Heart left ventricle (tissue), 16 donors: ENCODE results near the gene FAM168A. TPM values are rescaled to one million over a fixed set of nuclear protein-coding genes. Genes with fewer than 3 reads are reported as not detected.
A peak's percentile ranks its signal among the peaks of the same experiment; 100 is the strongest.

Experiments
- ATAC-seq, 4 donors: fragments of 200-7000 bp; cut with Tn5 transposase; one replicate each; pipeline ENCODE4 v1.9.1; 2020 to 2022; ENCODE audit warnings: moderate library complexity in 4 of 4, mild to moderate bottlenecking in 3 of 4, moderate number of reproducible peaks in 1 of 4
- DNase-seq, 5 donors: peaks; one replicate each; pipeline ENCODE4 v3.0.0-alpha.2; 2020
- H3K27ac ChIP-seq, 12 donors: fragments of 200-600 bp; sonication (generic) in 4 of 12; one replicate each; pipeline versions ENCODE4 v1.5.0 to v1.8.0; 2016 to 2022; ENCODE audit warnings: mild to moderate bottlenecking in 2 of 12
- H3K27me3 ChIP-seq, 9 donors: fragments of 200-600 bp; sonication (generic) in 2 of 9; one replicate each; pipeline versions ENCODE4 v1.5.1 to v1.8.0; 2016 to 2022; ENCODE audit warnings: mild to moderate bottlenecking in 3 of 9
- H3K36me3 ChIP-seq, 9 donors: fragments of 200-600 bp; sonication (generic) in 2 of 9; one replicate each; pipeline versions ENCODE4 v1.5.0 to v1.8.0; 2018 to 2022; ENCODE audit warnings: mild to moderate bottlenecking in 2 of 9
- H3K4me1 ChIP-seq, 12 donors: fragments of 200-600 bp; sonication (generic) in 4 of 12; one replicate each; pipeline versions ENCODE4 v1.5.0 to v1.8.0; 2016 to 2022; ENCODE audit warnings: mild to moderate bottlenecking in 3 of 12
- H3K4me3 ChIP-seq, 12 donors: fragments of 200-600 bp; sonication (generic) in 4 of 12; one replicate each; pipeline versions ENCODE4 v1.5.0 to v1.8.0; 2017 to 2022; ENCODE audit warnings: mild to moderate bottlenecking in 9 of 12, moderate library complexity in 4 of 12
- H3K9me3 ChIP-seq, 12 donors: fragments of 200-600 bp; sonication (generic) in 4 of 12; one replicate each; pipeline versions ENCODE4 v1.5.0 to v1.8.0; 2016 to 2022; ENCODE audit warnings: mild to moderate bottlenecking in 1 of 12
- CTCF ChIP-seq, 12 donors: fragments of 200-600 bp; sonication (generic) in 4 of 12; IDR thresholded peaks; one replicate each; pipeline versions ENCODE4 v1.5.0 to v1.8.0; 2018 to 2022; ENCODE audit warnings: antibody characterized with exemption in 12 of 12, mild to moderate bottlenecking in 5 of 12
- POLR2A ChIP-seq, 2 donors: fragments of 450-650 bp; IDR thresholded peaks; one replicate each; pipeline ENCODE4 v1.6.1; 2017; ENCODE audit warnings: antibody characterized with exemption in 2 of 2, mild to moderate bottlenecking in 2 of 2, moderate library complexity in 2 of 2
- WGBS, 4 donors: extraction: QIAGEN DNeasy Blood & Tissue Kit in 2 of 4; methylation state at CpG; one replicate each; pipeline versions ENCODE4 v1.1.5 to v1.1.7; 2013 to 2018; 5-methylcytosine and 5-hydroxymethylcytosine counted together
- intact Hi-C, 10 donors: fragments of 100-400 bp; cut with DNase I; formaldehyde crosslinking; loops; one replicate each; pipeline versions ENCODE4 v1.11.1 to v1.14.2; 2022
- polyA plus RNA-seq, 2 donors: library from polyadenylated mRNA; stranded (reverse); fragments of 200-250 nt; gene quantifications; one replicate each; pipeline ENCODE4 v1.2.3, GENCODE V29; 2013
- total RNA-seq, 9 donors: library from RNA; depleted of rRNA in 2 of 9; stranded (reverse); fragments of >200 nt in 2 of 9; fragmentation: NEBNext Ultra II Directional in 3 of 9; extraction: Animal tissue kit (Norgen Biotek cat#: 25700) in 3 of 9; gene quantifications; one replicate each; pipeline versions ENCODE4 v1.1.0 to v1.2.4, GENCODE V29; 2016 to 2023
- donor health status: ischemic (EF 13 %, LVEDD 7.1; RV severe dilation, severe dysfunction).
- donor health status: healthy with polysubstance abuse.
- donor health status: DM: no; HTN: yes; CAD: no.
- donor health status: DM: no; HTN: no; CAD: no.
- donor health status: ischemic (EF 25% LVEDD 6.9; RV normal size, moderate dysfunction).
- donor health status: ischemic (EF 25% LVEDD 5.7; RV mildly dilated, moderate dysfunction).
- donor health status: healthy.
- donor health status: DM: yes; HTN: yes; CAD: no.
- donor health status: ischemic (EF 35%, LVEDD 5.7; RV mildly dilated, moderate dysfunction).
- donor health status: nonischemic (EF 11% LVEDD 7.7; RV severe dilation, severe dysfunction).
- donor health status: DM: yes; HTN: yes; CAD: no.
- donor health status: PGD.
- donor health status: ischemic (EF 29% LVEDD 5.4; RV normal size, mild dysfunction).
- donor health status: nonischemic (EF 23%, LVEDD 6.1; RV moderate dilation, normal function).

The FAM168A gene
- total and polyA plus RNA-seq, 11 donors, result 9.0 to 39.1 (median 27.8) TPM

GRCh38 chr11:73398132-73398526 is 199.8 kb downstream of the FAM168A start:
- H3K4me1 ChIP-seq, result peaks cover 0 to 35% (median 15%) of the 10 kb centered on the region in 12 donors
- H3K4me3 ChIP-seq, result no peak overlapping the region
- intact Hi-C loops, result loop anchor here in 1 of 10 donors (5.0 kb wide), 1 partner anchor 91 kb away; the partner anchor contains the start of gene ARHGEF17
- no peaks in the 10 kb centered on the region for H3K9me3 ChIP-seq
- DNase-seq (peak in 1 of 5 donors; percentile 7), ATAC-seq (no peak)
- no peak overlapping the region for H3K27ac ChIP-seq
- peaks cover 0 to 63% (median 0%) of the 10 kb centered on the region in 9 donors for H3K36me3 ChIP-seq
- TF ChIP-seq CTCF (IDR thresholded peaks at IDR 0.05) (no peak), POLR2A (IDR thresholded peaks at IDR 0.05) (no peak)
- H3K27me3 ChIP-seq, result no peaks in the 10 kb centered on the region
- 85 to 90% (median 86%) methylated on average over 5 of the region's 5 CpGs for WGBS, 4 donors

GRCh38 chr11:73397468-73398131 is 200.3 kb downstream of the FAM168A start:
- DNase-seq (no peak), ATAC-seq (no peak)
- Histone ChIP-seq H3K9me3 (no peaks in the 10 kb centered on the region), H3K36me3 (peaks cover 0 to 63% (median 0%) of the 10 kb centered on the region in 9 donors), H3K4me1 (peaks cover 0 to 41% (median 17%) of the 10 kb centered on the region in 12 donors), H3K4me3 (no peak overlapping the region), H3K27me3 (no peaks in the 10 kb centered on the region), H3K27ac (no peak overlapping the region)
- no peak for TF ChIP-seq CTCF (IDR thresholded peaks at IDR 0.05)
- TF ChIP-seq POLR2A (IDR thresholded peaks at IDR 0.05), result no peak
- intact Hi-C loops, result loop anchor here in 1 of 10 donors (5.0 kb wide), 1 partner anchor 90 kb away; the partner anchor contains the start of gene ARHGEF17
- 91 to 94% (median 93%) methylated on average over 8 of the region's 8 CpGs for WGBS, 4 donors

- peak in 1 of 4 donors; percentile 18 for ATAC-seq
Measured at GRCh38 chr11:73396985-73397384, 200.9 kb downstream of the FAM168A start.

More at GRCh38 chr11:73396985-73397384, 200.9 kb downstream of the FAM168A start:
- Histone ChIP-seq H3K27me3 (no peaks in the 10 kb centered on the region), H3K4me1 (peaks cover 0 to 41% (median 17%) of the 10 kb centered on the region in 12 donors), H3K36me3 (peaks cover 0 to 66% (median 0%) of the 10 kb centered on the region in 9 donors), H3K4me3 (no peak overlapping the region), H3K9me3 (no peaks in the 10 kb centered on the region), H3K27ac (no peak overlapping the region)
- intact Hi-C loops, result loop anchor here in 1 of 10 donors (5.0 kb wide), 1 partner anchor 90 kb away; the partner anchor contains the start of gene ARHGEF17
- no peak for DNase-seq
- no peak for TF ChIP-seq CTCF (IDR thresholded peaks at IDR 0.05)
- no peak for TF ChIP-seq POLR2A (IDR thresholded peaks at IDR 0.05)
- WGBS, 4 donors, result 81 to 88% (median 84%) methylated on average over 7 of the region's 7 CpGs
